IPS-NIHi7 (cell line): ENCODE results near the gene ARHGAP42.
"Not testable (repeated sequence)": the region's sequence is repeated elsewhere in the genome, so short reads cannot be mapped to it uniquely, and the experiment has no call there.

ENCODE experiments used
- DNase-seq: peaks from one replicate; pipeline ENCODE4 v3.0.0; 2012; ENCODE audit warnings: mixed read lengths; ENCODE audit errors: extremely low spot score

The ARHGAP42 gene

DNA sequence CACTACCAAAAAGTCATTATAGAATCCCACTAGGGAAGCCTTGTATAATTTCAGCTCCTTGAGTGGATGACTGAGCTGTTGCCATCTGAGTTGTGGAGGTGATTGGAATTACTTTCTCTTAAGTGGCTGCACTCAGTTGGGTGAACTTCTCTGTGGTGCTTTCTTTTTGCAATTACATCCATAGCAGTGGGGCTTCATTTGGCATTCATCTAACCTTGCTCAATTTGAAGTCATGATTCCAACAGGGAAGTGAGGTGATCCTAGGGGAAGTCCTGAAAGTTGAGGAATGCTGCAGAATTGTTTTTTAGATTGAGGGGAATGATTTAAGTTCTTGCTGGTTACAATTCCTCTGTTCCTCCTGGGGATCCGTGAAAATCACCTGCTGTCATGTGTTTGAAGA is 39.6 kb downstream of the ARHGAP42 start:
- no peak for DNase-seq

DNA sequence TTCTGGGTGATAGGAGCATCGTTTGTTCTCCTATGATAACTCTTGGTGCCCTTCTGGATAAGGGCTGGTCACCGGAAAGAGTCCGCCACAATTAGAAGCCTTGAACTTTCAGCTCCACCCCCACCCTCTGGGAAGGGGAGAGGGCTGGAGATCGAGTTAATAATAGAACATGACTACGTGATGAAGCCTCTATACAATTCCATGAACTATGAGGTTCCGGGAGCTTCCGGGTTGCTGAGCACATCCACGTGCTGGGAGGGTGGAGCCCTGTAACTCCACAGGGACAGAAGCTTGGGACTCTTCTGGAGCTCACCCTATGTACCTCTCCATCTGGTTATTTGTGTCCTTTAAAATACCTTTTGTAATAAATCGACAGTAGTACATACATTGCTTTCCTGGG is 40.3 kb downstream of the ARHGAP42 start:
- DNase-seq: no peak

DNA sequence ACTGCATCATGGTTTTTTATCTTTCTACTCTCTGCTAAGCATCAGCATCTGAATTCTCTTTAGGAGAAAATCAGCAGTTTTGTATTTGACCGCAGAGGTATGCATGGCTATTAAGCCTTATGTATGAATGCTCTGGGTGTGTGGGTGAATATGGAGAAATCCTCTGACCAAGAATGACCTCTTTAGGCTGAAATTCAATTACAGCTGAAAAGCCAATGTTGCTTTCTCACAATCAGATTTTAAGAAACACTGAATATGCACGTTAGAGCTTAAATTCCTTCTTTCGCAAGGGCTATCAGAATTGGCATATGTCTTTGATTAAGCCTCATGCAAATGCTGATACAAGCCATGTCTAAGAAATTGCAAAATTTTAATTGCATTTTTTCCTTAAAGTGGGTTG is 43.2 kb downstream of the ARHGAP42 start:
- no peak for DNase-seq

DNA sequence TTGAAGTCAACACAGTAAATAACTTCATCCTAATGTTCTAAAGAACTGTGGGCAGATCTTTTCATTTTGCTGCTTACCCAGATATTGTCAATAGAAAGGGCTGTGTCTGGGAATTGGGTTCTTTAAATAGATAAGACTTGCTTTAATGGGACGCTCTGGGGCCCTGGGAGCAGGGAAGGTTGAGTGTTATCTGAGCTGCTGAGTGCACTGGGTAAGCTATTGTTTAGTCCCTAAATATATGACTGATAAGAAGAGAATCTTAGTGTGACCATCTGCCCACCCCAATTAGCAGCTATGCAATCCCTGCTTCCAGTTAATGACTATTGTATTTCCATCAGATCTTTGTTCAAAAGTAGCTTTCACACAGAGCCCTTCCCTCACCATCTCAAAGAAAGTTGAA is 44.4 kb downstream of the ARHGAP42 start:
- no peak for DNase-seq

DNA sequence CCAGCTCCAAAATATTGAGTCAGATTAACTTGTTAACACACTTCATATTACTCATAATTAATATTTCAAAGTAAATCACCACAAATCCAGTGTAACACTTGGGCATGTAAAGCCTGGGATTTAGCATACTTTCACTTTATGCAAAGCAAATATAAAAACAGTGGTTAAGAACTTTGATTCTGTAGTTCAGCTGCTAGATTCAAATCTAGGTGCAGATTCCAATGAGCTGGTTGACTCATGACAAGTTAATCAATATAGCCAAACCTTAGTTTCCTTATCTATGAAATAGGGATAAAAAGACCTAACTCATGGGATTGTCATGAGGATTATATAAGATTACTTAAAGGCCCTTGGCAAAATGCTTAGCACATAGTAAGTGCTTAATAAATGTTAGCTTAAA is 45.9 kb downstream of the ARHGAP42 start:
- no peak for DNase-seq

DNA sequence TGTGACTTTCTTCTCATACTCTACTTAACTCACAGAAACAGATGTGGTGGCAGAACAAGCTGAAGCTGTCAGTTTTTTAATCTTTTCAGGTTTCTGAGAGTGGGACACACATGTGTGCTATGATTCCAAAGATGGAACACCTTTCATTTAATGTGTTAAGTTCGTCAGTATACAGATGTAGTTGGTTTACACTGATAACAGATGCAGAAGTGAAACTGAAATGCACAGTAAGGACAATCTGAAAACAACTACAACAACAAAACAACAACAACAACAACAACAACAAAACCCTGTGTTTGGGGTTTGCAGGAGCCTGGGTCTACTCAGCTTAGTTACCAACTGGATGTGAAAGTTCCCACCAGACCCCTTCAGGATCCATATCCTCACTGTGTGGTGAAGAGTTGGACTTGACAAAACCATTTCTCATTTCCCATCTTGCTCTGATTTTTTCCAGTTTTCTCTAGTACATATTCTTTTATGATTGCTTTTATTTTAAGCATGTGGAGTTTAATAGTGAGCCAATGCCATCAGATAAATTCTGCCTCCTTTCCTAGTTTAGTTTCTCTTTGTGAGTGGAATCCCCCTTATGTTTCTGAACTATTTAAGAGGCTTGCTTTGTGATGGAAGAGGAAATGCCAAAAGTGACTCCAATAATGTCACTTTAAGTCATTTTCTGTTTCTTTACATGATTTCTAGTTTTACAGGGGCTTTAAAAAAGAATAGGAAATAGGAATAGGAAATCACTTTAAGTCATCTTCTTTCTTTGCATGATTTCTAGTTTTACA is 47.8 kb downstream of the ARHGAP42 start:
- DNase-seq: no peak

DNA sequence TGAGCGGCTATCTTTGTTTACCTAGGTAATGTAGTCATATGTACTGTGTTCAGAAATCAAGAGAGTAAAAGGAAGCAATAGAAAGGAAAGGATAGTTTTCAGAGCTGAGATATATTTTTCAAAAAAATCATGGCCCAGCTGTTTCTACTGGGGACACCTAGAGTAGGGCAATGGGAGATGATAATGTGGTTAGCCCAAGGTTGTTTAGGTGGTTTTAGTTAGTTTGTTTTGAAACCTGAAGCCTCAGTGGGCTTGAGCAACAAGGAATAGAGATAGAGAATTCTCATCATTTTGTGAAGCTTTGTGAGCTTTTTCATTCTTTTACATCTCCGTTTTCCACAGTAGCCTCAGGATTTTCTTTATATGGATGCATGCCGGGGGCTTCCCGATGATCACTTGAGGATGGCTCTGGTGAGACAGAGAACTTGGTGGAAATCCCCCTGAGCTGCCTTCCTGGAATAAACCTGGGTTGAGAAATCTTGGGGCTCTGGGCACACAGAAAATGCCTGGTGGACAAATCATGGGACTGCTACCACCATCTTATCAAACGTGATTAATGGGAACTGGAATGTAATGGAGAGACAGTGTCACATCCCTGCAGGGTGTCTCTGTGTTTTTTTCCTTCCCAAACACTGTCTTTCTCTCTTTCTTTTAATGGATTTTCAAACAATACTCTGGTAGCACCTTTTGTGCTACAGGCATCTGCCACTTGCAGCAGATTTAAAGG is 49.0 kb downstream of the ARHGAP42 start:
- no peak for DNase-seq

DNA sequence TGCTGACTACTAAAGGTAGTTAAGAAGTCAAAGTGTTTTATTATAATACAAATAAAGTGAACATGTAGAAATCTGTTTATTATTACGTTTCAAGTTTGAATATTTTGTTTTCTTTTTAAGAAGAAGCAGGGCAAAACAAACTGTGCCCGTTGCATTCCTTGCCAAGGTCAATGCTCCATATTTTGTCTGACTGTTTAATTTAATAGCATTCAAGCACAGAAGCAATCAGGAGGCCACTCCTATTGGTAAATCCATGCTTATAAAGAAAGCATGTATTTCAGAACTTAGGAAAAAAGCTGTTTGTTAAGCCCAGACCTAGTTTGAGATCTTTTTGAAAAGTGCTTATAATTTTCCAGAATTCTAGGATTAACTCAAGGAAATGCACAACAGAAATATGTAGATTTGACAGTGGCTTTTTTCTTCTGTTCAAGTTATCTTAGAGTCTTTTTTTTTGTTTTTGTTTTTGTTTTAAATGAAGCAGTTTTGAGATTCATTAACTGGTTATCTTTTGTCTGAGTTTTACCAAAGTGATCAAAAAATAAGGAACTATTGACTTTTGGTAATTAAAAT is 51.7 kb downstream of the ARHGAP42 start:
- DNase-seq: no peak

DNA sequence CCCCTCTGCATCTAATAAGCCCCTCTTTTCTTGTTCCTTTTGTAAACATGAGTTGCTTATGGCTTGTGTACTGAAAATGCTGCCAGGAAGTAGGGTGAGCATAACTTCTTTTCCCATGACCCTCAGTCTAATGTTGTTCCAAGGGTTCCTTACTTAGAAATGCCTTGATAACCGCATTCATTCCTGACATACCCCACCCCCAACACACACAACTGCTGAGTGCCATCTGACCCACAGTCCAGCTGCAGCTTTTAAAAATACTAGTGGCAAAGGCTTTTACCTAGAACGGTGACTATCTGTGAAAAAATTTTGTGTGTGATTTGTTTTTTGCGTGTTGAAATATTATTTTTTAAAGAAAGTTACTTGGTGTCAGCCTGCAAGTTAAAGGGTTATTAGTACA is 52.6 kb downstream of the ARHGAP42 start:
- DNase-seq: no peak

DNA sequence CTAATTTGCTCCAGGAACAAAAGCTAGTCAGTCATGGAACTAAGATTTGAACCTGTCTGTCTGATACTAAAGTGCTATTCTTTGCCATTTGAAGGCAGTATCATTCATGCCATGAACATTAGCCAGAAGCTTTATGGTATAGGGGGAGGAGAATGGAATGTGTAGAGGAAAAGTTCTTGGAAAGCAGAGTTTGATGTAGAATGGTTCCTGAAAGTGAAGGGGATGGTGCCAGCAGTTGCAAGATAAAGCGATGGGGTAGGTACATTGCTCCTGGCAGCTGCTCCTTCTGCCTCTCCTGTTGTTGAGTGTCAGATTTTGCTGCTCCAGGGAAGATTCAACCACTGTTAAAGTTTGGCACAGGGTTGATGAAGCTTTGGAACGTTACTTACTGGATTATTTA is 53.4 kb downstream of the ARHGAP42 start:
- no peak for DNase-seq

DNA sequence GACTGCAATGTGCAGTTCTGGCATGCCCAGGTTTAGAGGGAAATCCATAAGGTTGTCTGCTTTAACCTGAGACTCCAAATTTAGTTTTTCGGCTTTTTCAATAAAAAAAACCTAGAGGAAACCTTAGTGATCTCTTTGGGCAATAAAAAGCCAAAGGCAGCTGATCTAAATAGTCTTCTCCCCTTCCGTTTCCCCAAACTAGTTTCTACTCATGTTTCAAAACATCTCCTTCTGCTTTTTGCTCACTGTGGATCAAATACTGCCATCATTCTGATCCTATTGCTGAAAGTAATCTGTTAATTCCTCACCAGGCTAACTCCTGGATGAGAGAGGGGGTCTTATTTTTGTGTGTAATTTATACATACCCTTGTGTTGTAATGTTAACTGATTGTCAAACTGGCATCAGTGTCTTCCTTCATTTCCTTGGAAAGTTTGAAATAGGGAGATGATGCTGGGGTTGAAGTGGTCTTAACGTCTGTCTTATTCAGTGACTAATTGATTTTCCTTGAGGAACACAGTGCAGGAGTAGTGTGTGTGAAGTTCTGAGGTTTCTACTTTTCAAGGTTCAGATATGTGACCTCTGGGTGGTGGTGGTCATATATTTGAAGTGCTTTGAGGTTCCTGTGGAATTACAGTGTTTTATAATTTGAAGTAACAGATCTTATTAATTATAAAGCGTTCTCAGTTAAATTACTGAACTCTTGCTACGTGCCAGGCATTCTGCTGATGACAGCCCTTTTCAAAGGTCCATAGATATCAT is 55.0 kb downstream of the ARHGAP42 start:
- DNase-seq: no peak

DNA sequence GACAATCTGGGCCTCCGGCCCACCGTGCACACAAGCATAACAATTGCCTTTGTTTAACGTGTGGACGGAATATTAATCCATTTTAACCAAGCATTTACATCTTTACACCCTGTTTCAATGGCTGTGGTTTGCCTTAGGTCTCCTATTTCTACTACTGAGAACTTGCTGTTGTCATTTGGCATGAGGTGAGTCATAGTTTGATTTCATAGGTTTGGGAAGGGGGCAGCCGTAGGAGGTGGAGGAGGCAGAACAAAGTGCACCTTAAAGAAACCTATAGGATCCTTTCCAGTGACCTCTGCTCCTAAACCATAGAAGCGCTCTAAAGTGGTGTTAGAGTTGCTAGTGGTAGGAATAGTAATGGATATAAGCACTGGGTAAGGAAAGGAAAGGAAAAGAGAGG is 59.4 kb downstream of the ARHGAP42 start:
- DNase-seq: no peak

DNA sequence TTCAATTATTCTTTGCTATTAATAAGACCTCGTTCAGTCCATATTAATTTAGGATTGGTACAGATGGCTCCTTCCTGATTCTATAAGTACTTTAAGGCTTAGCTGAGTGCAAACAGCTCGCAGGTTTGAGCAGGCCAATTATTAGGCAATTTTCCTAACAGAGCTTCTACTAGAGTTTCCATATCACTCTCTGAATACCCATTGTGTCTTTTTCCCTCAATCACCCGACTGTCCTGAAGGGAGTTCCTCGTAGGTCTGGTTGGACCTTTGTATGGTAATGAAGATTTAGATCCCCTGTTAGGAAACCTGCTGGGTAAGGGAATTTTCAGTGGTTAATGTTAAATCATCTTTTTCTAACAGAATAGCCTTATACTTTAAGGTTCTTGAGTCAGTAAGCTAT is 61.1 kb downstream of the ARHGAP42 start:
- no peak for DNase-seq

DNA sequence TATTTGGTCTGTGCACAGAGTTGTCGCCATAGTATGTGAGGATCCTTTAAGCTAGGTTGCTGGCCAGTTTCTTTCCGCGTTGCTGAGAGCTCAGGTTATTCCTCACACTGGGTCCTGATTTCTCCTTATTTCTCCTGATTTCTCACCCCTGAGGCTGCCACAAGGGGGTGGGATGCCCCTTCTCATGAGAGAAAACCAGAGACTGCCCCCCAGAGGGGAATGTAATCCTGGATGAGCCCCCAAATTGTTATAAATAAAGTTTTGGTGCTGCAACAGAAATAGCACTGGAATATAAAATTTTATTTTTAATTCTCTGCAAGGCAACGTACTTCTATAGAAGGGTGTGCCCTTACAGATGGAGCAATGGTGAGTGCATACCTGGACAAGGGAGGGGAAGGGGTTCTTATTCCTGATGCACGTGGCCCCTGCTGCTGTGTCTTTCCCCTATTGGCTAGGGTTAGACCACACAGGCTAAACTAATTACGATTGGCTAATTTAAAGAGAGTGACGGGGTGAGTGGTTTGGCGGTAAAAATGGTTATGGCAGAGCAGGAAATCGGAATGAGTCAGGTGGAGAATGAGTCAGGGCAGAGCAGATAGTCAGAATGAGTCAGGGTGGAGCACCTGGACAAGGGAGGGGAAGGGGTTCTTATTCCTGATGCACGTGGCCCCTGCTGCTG is 62.9 kb downstream of the ARHGAP42 start:
- not testable (repeated sequence) for DNase-seq

DNA sequence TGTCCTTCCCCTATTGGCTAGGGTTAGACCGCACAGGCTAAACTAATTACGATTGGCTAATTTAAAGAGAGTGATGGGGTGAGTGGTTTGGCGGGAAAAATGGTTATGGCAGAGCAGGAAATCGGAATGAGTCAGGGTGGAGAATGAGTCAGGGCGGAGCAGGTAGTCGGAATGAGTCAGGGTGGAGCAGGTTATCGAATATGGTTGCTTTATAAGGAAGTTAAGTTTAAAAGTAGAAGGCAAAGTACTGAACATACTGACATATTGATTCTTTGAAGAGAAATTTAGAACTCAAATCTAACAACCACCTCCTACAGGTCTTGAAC is 63.4 kb downstream of the ARHGAP42 start:
- not testable (repeated sequence) for DNase-seq

DNA sequence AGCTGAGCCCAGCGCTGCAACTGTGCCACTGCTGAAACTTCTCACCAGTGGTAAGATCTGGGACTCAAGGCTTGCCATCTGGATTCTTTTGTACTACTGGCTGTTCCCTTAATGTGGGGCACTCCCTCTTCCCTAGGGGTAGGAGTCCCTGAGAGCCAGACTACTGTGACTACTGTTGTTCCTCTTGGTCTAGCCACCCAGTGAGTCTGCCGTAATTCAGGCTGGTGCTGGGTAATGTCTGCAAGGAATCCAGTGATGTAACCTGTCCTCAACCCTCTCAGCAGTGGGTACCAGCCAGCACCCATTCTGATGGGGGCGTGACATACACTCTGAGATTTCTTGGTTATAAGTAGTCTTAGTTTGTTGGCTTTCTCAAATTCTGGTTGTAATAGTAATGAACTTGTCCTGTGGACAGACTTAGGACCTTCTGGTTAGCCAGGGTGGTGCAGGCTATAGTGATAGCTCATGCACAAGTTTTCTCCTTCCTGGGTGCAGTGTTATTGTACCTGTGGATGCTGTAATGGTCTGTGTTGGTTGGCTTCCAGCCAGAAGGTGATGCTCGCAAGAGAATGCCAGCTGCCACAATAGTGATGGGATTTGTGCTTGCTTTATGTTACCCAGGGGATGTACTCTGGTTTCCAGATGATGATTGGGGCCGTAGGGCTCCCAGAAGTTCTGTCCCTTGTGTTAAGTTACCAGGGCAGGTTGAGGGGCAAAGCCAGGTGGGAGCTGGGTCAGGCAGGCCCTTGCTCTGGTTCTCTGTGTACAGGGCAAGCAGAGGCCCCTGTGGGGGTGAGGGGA is 65.5 kb downstream of the ARHGAP42 start:
- no peak for DNase-seq

DNA sequence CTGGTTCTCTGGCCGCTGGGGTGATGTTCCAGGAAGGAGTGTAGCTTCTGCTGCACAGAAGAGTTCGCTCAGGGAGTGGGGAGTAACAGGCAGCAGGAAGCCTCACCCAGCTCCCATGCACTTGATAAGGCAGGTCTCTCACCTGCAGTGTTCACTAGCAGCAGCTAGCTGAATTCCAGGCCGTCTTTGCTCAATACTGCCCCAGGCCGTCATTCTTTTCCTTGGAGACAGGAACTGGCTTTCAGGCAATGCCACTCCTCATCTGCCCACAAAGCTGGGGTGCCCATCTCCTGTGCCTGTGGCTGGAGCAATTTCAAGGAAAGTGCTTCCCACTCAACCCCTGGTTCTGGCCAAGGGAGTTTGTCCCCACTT is 66.1 kb downstream of the ARHGAP42 start:
- DNase-seq: peak; percentile 44

DNA sequence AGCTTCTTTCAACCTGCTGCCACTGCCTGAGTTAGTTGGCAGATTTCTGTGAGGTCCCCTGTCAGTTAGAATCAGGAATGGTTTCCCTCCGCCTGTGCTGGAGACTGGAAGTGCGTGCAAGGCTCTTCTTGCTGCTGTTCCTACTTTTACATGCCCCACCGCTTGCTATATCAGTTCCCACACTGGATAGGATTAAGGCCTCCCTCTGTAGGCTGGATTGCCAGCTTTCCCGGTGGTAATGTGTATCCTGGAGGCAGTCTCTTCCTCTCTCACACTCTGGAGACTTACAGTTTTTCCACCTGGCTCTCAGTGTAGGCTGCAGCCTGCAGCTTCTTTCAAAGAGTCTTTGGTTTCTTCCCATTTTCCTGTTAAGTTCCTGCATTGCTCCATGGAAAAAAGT is 66.5 kb downstream of the ARHGAP42 start:
- peak; percentile 46 for DNase-seq

DNA sequence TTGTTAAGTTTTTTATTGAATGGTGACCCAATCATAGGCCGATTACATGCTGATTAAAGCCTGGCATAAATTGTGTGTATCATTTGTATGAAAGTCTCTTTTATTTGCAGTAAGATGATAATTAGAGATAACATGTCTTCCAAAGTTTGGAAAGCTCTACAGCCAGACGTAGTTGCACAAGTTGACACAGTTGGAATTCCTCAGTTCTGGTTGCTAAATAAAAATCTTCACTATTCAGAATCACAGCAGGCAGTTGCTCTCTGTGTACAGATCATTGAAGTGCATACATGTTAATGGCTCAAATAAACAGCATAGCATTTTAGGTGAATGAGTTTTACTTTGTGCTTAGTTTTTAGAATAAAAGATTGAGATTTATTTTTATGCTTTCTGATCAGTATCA is 69.5 kb downstream of the ARHGAP42 start:
- DNase-seq: no peak

DNA sequence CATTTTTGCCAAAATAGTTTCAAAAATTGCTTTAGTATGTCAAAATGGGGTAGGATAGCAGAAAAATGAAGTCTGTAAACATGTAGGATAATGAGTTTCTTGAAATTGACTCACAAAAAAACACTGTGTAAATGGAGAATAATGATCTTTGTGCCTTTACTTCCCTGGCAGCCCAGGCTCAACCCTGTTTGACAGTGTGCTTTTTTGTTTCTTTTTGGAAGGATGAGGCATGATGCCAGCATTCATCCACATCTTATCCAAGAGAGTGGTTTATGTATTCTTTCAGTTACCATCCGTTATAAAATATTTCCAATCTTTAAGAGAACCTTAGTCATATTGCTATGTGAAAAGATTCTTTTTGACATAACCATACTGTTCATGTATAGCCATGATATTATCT is 70.6 kb downstream of the ARHGAP42 start:
- DNase-seq: no peak

DNA sequence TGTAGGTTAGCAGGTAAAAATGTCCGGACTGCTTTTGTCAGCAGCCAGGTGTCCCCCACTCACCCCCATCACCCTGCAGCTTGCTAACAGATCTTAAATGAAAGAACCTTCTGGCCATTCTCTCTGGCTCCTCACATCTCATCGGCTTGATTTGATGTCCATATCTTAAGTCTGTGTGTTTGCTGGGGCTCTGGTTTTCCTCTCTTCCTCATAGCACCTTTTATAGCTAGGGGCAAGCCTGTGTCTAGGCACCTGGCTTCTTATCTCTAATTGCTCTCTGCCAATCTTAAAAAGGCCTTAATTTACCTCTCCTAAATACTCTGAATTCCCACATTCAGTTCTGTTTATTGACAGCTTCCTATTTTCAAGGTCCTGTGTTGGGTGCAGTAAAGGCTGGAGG is 72.0 kb downstream of the ARHGAP42 start:
- no peak for DNase-seq
